ENCODE data around the gene CADM2.
A peak's percentile ranks its signal among the peaks of the same experiment; 100 is the strongest.
"Not testable (repeated sequence)": the region's sequence is repeated elsewhere in the genome, so short reads cannot be mapped to it uniquely, and the experiment has no call there.

CADM2 gene

DNA sequence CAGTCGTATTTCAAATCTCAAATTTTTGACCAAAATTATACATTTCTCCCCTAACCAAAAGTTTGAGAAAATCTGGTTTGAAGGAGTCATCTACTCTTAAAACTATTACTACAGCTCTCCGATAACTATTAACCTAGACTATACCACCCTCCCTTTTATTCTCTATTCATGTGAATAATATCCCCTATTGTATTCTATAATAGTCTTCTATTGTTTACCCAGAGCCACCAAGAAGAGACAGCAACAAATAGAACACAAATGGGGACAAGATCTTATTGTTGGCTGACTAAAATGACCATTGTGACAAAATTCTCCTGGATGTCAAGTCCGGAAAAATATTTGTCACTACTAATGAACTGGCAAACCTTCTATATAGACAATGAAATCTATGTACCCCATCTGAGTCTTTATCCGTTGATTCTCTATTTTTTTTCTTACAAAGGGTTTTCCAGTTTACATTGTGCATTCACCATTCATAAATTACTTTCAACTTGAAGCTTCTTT is 618.0 kb downstream of the CADM2 start:
- DNase-seq: no peak

DNA sequence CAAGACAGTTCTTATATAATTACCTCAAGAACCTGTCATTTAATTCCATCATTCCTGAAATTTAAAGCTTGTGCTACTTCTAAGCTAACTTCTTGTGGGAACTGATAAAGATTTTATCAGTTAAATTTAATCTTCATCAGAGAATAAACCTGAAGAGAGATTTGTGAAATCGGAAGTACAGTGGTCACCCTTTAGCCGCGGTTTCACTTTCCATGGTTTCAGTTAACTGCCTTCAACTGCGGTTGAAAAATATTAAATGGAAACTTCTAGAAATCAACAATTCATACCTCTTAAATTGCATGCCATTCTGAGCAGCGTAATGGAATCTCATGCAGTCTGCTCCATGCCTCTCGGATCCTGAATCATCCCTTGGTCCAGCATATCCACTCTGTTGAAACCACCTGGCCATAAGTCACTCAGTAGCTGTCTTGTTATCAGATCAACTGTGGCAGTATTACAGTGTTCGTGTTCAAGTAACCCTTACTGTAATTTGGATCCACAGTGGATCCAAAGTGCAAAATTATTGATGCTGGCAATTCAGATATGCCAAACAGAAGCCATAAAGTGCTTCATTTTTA is 626.1 kb downstream of the CADM2 start:
- peak; percentile 12 for DNase-seq

DNA sequence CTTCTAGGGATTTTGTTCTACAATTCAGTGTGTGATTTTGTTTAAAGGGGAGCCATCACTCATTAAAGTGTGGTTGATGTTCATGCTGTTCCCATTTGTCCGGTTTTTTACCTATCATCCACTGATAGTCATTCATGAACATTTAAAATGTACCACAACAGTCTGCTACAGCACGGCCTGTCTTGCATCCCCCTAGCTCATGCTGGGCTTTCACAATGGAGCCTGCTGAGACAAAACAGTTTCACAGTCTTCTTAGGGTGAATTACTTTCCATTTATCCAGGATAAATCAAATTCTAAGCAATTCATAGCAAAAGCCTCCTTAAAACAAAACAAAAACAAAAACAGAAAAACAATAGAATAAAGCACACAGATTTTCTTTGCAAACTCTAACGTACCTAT is 627.2 kb downstream of the CADM2 start:
- DNase-seq: no peak

DNA sequence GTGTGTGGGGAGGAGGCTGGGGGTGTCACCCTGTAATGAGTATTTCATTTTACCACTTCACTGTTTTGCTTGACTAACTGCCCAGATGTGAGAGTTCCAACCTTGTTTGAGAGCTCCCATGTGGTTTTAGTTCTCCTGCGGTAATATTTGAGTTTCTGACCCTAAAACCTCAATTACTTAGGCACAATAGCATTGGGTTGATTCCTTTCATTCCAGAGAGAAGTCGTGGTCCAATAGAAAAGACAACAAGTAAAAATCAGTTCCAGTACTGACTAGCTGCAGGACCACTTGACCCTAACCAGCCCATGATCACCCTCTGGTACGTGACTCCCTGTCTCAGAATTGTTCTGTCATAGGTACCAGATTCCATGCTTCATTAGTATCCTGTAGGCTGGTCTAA is 630.4 kb downstream of the CADM2 start:
- DNase-seq: no peak

DNA sequence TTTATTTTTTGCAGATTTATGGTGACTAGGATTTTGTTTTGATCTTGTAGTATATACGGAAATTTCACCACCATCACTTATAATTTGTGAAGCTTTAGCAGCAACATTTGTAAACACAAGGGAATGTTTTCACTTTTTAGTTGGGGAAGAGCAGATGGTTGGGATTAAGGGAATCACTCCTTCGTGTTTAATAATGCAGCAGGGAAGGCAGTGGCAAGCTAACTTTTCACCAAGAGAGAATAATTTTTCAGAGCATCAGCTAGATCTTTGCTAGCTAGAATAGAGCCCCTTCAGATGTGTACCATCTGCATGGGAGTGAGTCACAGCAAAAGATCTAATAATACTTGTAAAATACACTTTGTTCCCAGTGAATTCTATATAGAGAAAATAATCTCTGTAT is 632.7 kb downstream of the CADM2 start:
- no peak for DNase-seq

DNA sequence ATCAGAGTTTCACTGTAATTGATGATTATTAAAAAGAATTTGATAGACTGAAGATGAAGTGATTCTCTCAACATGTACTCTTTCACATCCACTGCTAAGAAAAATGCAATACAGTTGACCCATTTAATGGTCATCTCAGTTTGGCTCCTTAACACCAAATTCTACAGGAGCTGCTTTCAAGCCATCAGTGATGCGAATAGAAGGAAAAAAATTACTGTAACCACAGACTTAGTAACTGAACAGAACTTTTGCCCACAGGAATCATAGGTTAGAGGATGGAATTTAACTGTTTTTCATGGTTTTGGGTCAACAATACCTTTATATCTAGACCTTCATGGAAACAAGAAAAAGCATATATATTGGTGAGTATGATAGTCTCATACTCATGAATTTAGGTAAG is 633.5 kb downstream of the CADM2 start:
- no peak for DNase-seq

DNA sequence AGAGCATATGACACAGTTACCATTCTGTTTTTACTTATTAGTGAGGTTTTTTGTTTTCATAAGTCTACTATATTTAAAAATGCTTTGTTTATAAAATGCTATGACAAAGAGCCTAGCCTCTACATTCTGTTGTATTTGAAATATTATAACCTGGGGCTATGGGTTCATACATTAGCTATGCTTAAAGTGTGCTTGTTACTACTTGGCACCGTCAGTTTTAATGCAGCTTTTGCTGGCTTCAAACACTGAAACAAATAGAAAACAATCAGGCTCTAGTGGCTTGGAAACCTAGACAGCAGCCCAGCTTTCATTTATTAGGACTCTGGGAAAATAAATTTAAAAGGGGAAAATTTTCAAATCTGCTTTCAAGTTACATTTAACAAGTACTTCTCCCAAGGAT is 635.9 kb downstream of the CADM2 start:
- no peak for DNase-seq

DNA sequence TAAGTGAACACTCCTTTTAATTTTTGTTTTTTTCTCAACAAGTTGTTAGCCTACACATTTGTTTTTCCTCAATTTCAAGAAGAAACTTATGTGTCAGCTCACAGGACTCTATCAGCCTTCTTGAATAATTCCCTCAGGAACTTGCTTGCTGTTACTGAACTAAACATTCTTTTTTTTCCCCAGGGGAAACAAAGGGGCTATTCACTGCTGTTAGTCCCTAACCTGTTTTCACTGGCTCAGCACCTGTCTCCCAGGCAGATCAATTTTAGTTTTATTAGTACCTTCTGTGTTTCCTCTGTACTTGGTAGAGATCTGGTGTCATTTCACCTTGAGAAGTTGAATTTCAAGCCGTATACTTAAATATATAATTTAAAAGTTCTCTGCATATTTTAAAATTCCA is 644.6 kb downstream of the CADM2 start:
- no peak for DNase-seq

DNA sequence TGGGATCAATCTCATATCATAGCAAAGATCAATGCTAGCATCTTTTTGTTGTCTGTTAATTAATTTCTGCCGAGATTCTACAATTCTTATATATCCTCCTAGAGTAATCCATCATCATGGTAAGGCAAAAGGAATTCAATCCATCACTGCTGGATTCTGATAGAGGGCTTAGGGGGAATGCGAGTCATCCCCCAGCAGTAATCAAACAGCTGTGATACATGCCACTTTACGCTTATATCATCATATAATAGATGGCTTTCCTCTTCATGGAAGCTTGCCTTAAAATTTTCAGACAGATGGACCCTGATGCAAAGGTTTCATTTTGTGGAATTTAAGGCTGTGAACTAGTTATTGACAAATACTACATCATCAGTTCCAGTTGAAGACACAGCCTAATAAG is 645.9 kb downstream of the CADM2 start:
- DNase-seq: no peak

DNA sequence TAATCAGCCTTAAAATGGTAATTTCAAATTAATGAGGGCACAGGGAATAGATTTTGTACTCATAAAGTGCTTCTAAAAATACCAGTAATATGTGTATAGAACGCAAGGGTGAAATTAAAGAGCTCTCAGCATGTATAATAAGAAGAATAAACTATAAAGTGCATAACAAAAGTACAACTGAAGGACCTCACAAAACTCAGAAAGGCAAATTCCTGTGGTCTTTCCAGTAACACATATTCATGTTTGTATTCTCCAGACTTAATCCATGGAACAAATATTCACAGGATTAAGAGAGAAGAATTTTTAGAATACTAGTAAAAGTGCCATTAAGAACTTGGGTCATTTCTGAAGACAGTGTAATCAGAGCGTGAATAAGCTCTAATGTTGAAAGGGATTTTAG is 646.3 kb downstream of the CADM2 start:
- DNase-seq: no peak

DNA sequence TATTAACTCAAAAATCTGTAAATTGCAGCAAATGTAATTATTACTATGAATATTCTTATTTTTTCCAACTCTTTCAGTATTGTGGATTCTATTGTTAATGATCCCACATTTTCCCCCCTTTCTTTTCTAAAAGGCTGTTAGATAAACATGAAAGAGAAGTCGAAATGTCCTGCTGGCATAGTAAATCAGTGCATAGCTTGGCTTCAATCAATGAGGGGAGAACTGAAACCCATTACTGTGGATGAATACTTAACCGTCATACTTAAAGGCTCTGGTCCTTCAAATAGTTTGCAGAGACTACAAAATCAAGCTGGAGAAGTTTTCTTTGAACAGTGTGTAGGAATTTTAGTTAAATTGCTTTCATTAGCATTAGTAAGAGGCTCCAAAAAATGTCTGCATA is 667.9 kb downstream of the CADM2 start:
- DNase-seq: no peak

DNA sequence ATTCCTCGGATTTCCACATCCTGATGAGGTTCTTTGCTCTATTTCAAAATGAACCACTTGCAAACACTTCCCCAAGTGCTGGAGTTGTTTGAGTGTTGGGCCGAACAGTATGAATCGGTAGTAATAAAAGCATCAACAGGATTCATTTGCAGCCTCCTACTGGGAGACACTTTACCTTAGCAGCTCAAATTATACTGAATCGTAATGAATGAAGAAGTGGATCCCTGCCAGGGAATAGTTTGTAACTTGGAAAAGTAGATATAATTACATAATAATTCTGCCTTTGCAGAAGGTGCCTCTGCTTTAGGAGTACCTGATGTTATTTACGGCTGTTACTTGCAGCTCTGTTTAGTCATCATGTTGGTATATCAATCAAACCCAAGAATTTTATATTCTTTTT is 669.1 kb downstream of the CADM2 start:
- DNase-seq: no peak

DNA sequence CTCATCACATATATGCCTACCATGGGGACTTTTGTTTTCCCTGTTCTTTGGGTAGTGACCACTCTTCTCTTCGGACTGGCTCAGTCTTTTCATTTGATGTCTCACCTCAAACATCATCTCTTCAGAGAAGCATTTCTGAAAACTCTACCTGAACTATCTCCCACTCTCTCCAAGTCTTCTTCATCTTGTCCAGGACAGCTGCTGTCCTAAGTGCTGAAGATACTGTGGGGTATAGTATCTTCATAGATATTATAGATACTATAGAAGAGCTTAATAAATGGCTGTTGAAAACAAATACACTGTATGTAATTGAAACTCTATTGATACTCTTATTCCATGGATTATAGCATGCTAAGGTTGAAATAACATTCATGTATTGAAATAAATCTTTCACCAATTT is 672.3 kb downstream of the CADM2 start:
- DNase-seq: no peak

DNA sequence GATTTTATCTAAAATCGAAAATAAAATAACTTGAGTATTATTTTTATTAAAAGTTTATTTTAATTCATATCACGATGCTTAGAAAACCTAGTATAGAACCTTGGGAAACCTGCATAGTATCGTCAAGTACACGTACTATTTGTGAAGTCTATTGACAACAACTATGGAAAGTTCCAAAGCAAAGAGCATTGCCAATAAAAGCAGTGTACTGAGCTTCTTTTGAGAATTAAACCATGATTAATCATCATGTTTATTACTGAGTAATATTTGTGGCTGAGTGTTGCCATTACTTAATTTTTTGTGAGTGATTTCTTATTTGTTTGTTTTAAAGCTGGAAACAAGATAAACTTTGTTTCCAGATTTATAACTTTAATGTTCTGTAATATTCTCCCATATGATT is 674.1 kb downstream of the CADM2 start:
- no peak for DNase-seq

DNA sequence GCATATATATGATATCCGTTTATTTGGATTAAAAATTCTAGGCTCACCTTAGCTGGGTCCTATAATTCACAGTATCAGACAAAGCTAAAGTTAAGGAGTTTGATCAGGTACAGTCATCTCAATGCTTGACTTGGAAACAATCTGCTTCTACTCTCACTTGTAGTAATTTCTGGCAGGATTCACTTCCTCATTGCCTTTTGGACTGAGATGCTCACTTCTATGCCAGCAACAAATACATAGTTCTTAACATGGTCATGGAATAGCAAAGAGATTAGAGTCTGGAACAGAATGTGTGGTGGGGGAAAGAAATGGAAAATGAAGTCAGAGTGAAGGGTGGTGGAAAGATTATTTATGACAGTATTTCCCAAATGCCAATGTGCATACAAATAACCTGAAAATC is 693.6 kb downstream of the CADM2 start:
- no peak for DNase-seq

DNA sequence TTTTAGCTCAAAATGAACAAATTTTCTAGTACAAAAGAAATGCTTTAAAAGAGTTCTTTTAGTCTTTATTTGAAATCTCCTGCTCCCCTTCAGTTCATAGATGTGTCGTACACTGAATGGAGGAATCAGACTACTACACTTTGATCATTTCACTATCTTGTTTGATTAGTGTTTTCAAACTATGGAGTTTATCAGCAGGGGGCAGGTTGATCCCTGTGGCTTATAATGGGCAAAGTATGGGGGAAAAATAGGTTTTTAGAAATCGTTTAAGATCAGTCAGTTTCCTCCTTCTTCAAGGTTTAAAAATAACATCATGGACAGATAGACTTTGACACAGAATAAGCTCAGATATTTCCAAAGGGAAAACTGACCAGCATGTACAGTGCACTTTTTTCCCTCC is 701.7 kb downstream of the CADM2 start:
- no peak for DNase-seq

DNA sequence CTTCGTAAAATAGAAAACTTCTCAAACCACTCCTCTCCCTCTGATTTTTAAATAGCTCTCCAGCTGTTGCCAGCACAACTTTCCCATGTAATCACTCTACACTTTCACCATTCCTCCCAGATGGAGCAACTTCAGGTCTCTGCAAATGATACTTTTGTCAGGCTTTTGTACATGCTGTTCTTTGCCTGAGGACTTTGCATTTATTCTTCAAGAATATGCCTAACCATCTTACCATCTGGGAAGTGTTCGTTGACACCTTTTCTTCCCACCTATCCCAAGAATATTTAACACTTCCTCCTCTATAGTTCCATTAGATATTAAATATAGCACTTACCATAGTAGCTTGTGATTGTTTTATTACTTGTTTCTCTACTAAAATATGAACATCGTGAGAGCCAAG is 703.7 kb downstream of the CADM2 start:
- no peak for DNase-seq

DNA sequence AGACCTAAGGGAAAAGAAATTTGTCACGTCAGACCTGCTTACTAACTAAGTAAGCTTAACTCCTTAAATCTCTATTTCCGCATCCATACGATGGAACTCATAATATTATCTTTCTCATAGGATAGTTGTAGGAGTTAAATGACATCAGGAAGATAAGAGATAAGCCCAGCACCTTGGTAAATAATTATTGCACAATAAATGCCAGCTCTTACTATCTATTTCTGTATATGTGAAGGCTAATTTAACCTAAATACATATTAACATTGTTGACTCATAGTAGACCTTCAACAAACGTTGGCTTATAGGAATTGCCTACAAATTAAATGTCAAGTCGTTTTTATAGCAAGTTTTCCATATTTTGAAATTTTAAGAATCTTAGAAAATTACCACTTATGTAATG is 709.0 kb downstream of the CADM2 start:
- no peak for DNase-seq

DNA sequence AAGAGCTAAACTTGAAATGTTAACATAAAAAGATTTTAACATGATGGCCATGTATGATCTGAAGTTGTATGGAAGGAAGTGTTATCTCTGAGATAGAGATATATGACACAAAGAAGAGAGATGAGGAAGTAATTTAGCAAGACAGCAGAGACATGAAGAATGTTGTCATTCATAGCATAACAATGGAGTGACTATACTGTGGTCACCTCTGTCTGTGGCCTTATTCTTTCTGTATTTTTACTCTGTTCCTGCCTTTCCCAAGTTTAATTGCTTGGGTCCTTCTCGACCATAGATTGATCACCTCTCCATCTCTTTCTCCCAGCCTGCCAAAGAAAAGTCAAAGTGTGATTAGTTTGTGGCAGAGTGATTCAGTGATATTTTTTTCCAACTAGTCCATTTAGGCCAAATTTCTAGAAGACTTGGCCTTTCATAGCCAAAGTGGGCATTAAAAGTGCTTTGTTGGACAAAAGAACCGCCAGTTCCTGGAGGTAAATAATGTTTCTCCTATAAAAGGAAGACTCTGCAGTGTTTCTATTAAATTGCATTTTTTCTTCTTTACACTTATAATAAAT is 711.9 kb downstream of the CADM2 start:
- no peak for DNase-seq

DNA sequence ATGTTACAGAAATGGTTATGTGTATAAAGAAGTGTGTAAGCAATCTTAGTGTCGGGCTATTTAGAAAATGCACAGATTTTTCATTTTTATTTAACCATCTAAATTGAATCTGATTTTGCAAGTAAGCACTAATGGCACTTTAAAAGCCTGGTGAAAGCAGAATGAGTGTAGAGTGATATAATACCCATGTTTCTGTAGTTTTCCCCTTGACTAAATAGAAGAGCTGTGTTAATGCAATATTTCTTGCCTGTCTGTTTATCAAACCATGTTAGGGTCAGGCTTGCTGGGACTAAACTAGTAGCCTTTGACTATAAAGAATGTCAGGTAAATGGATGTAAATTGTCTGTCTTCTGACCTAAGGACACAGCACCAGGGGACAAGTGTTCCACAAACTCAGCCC is 714.0 kb downstream of the CADM2 start:
- DNase-seq: no peak

DNA sequence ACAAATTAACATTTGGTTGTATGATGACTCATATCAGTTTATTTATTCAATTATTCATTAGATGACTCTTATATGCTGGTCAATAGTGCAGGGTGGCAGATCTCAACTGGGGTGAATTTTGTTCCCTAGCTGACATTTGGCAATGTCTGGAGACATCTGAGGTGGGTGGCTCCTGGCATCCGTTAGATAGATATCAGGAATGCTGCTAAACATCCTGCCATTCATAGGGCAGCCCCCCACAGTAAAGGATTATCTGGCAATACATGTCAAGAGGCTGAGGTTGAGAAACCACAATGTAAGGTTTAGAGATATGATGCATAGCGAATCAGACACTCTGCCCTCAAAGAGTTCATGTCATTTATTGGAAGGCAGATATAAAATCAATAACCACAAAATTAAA is 719.9 kb downstream of the CADM2 start:
- DNase-seq: no peak

DNA sequence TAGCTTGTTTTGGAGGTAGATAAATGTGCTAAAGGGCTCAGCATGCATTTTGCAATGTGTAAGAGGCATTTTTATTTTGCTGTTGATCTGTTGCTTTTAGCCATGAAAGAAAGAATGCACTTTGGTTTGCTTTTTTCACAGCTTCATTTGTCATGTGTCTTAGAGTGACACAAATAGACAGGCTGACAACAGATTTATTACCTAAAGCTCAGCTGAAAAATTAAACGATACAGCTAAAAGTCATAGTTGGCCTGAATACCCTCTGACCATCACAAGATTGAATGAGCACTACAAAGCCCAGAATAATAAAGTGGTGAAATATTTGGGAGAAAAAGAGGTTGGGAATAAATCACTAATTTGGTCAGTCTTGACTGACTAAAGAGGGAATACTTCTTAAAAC is 723.1 kb downstream of the CADM2 start:
- no peak for DNase-seq

DNA sequence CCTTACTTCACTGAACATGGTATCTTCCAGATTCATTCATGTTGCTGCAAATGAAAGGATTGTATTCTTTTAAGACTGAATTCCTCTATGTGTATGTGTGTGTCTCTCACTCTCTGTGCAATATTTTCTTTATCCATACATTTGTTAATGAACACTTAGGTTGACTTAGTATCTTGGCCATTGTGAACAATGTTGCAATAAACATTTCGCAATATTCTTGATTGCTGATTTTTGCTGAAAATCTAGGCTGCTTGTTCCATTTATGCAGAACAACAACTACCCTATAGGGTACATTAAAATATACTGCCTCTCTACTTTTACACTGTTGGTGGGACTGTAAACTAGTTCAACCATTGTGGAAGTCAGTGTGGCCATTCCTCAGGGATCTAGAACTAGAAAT is 732.4 kb downstream of the CADM2 start:
- DNase-seq: no peak

DNA sequence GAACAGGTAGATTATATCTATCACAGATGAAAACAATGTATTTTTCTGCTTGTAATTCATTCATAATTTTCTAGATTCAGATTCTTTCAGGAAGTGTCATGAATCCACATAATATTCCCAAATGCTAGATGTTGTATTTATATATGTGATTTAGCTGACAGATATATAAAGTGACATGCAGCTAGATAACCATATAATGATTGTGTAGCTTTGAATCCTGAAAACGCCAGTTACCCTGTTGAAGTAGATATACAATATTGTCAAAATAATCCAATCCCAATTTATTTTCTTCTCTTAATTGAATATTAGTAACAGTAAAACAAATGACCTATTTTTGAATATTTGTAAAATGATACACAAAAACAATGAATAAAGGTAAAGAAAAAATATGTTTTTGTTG is 738.4 kb downstream of the CADM2 start:
- no peak for DNase-seq

DNA sequence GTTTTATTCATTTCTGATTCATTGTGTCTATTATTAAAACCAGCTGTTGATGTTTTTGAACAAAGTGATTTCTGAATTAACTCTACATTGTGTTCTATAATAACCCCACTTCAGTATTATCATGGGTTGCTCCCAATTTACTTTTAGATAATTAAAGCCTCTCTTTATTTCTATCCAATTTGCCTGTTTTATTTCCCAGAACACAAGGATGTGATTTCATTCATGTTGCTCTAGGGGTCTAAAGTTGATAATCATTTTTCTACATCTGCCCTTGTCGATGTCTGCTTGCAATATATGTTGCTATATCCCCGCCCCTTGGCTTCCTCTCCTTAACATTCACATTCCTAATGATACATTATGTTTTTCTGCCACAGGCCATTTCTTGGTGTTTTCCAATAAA is 747.3 kb downstream of the CADM2 start:
- no peak for DNase-seq

DNA sequence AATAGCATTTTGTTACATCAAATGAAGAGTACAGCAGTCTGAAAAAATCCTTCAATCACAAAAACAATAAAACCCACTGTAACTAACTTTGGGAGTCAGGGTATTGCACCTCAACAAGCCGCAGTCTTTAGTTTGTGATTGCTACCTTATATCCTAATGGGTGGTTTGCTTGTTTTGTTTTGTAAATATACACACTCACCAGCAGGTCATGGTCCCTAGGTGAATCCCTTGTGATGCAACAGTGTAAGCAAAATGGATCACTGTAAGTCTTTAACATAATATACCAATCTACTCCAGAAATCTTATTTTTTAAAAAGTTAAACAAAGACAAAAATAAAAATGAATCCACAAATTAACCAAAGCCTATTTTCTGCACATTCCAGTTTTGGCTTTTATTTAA is 749.5 kb downstream of the CADM2 start:
- DNase-seq: not testable (repeated sequence)
